Fibroblast of pulmonary artery (primary cell): ENCODE measurements around the gene KRTAP21-3.
"Not testable (repeated sequence)": the region's sequence is repeated elsewhere in the genome, so short reads cannot be mapped to it uniquely, and the experiment has no call there.

ENCODE experiments used
- DNase-seq: peaks from one replicate; pipeline ENCODE4 v3.0.0-alpha.2; 2010; ENCODE audit warnings: low read depth
- H3K4me3 ChIP-seq: replicated peaks from 2 replicates; pipeline ENCODE4 v1.5.1; 2011; ENCODE audit warnings: low read depth, mild to moderate bottlenecking, control low read depth, low read length, moderate library complexity
- TF ChIP-seq, protein P1 (sequence below): IDR thresholded peaks from 2 replicates; pipeline ENCODE4 v1.5.1; 2011; ENCODE audit warnings: mild to moderate bottlenecking, control low read depth, low read length, inconsistent platforms; ENCODE audit errors: missing control alignments

KRTAP21-3 gene, protein sequence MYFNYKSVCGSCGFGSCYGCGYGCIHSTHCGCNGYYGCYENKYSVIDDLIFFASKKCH

DNA sequence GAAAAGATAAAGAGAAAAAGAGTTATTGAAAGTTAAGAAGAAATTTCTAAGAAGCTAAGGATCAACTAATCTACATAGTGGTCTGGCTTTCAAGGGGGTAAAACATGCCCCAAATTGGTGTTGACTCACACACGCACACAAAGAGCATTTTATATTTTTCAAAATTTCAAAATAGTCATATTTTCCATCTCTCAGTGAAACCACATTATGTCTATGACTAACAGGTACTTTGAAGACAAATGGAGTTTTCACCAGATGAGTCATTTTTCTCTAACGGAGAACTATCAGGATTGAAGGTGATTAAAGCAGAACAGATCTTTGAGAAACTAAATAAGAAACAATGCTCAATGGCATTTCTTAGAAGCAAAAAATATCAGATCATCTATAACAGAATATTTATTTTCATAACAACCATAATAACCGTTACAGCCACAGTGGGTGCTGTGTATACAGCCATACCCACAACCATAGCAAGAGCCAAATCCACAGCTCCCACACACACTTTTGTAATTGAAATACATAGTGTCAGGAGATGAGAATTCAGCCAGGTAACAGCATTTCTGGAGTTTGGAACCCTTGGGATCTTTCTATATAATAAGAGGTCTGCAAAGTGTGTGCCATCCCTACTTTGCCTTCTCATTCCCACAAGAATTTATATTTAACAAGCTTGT lies at the start of gene KRTAP21-3:
Gene KRTAP21-3, minus strand, starts transcription at position 539 of the 671 bp plus-strand sequence. Its CDS starts 18 bp downstream, at position 521.
- TF ChIP-seq, protein P1, sequence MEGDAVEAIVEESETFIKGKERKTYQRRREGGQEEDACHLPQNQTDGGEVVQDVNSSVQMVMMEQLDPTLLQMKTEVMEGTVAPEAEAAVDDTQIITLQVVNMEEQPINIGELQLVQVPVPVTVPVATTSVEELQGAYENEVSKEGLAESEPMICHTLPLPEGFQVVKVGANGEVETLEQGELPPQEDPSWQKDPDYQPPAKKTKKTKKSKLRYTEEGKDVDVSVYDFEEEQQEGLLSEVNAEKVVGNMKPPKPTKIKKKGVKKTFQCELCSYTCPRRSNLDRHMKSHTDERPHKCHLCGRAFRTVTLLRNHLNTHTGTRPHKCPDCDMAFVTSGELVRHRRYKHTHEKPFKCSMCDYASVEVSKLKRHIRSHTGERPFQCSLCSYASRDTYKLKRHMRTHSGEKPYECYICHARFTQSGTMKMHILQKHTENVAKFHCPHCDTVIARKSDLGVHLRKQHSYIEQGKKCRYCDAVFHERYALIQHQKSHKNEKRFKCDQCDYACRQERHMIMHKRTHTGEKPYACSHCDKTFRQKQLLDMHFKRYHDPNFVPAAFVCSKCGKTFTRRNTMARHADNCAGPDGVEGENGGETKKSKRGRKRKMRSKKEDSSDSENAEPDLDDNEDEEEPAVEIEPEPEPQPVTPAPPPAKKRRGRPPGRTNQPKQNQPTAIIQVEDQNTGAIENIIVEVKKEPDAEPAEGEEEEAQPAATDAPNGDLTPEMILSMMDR: no peak
- DNase-seq: peak; percentile 7
- H3K4me3 ChIP-seq: no peak within 1 kb of the TSS

DNA sequence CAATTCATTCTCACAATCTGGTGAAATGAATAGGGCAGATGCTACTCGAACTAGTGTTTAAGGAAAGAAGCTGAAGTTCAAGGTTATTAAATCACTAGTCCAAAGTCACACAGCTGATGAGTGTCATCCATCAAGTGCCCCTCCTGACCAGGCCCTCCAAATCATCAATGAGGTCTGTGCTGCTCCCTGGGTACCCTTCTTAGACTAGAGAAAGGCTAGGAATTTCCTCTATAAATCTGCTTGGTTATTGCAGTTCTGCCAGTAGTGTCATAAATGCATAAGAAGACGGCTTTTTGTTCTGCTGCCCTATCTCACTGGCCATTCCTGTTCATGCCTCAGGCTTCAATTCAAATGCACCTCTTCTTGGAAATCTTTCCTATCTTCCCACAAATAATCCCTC lies 42.2 kb upstream of the KRTAP21-3 start:
- no peak for DNase-seq
- no peak overlapping the region for H3K4me3 ChIP-seq
- TF ChIP-seq, protein P1: no peak

DNA sequence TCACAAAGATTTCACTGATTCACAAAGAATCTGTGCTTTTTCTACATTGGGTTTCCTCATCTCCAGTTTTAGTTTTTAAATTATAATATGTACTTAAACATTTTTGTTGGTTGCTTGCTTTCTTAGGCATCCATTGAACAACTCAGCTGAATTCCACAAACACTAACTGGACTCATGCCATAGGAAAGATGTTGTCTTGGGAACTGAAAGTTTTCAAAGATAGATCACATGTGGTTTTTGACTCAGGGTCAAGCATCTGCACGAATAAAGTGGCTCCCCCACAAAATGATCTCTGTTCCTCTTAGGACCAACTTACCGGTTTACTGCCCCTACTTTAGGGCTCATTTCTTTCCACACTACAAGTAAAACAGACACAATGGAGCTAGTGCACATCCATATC lies 39.7 kb upstream of the KRTAP21-3 start:
- DNase-seq: no peak
- H3K4me3 ChIP-seq: no peak overlapping the region
- TF ChIP-seq, protein P1: no peak

DNA sequence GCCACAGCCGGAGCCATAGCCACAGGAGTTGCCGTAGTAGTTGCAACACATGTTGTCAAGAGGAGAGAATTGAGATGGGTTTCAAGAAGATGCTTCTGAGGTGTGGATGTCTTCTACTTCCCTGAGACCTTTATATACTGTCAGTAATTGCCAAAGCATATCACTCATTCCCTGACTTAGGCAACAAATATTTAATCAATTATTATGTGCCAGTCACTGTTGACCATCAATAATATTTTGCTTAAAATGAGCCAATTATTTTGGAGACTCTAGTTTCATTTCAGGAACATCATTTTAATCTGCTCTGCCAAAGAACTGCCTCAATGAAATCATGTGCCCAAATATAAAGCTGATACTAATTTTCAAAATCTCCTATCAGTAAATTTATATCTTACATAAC lies 36.8 kb upstream of the KRTAP21-3 start, which contains the start of gene KRTAP21-1:
Gene KRTAP21-1, minus strand, starts transcription at position 101 of the 400 bp plus-strand sequence. Its CDS starts 50 bp downstream, at position 51.
- not testable (repeated sequence) for H3K4me3 ChIP-seq, DNase-seq

DNA sequence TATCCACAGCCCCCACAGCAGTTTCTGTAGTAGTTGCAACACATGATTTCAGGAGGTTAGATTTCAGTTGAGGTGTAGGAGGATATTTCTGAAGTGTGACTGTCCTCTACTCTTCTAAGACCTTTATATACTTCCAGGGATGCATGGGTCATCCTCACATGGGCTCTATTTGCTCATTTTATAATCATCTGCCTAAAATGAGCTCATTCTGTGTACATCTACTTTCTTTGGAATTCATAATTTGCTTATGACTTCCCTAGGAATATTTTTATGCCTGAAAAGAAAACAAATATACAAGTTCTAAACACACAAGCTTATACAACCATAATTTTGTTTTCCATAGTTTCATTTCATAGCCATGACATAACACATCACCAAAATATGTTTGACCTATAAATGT lies 28.6 kb upstream of the KRTAP21-3 start, which contains the start of gene KRTAP21-2:
Gene KRTAP21-2, minus strand, starts transcription at position 101 of the 400 bp plus-strand sequence. Its CDS starts 57 bp downstream, at position 44.
- TF ChIP-seq, protein P1: no peak
- H3K4me3 ChIP-seq: no peak within 1 kb of the TSS
- DNase-seq: no peak

DNA sequence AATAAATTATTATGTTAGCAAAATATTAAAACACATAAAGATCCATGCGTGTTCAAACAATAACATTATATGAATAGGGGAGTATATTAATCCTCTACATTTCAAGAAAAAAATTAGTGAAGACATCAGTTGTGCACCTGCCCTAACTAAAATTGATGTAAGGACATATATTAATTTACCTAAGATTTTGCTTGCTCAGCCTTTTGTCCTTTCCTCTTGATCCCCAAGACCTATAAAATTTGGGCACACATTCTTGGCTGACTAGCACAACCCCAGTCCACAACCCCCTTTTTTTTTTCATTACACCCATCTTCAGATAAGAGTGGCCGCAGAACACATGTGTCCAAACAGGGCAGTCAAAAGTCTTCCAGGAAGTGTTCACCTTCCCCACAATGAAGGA lies 21.9 kb upstream of the KRTAP21-3 start:
- DNase-seq: no peak
- TF ChIP-seq, protein P1: no peak

DNA sequence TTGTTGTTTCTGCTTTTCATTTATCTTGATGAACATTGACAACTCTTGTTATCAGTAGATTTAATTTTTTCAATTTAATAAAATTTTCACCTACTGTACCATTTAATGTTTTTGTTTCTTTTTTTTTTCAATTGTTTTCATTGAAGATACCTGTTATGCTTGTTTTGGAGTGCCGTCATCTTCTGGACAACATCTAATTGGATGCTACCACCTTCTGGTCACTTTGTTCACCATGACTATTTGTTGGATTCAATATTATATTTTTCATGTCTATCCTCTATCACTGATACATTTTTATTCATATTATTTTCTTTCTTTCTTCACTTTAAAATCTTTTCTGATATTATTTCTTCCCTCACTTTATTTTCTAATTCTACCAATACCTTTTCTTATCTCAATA lies 14.4 kb upstream of the KRTAP21-3 start:
- TF ChIP-seq, protein P1: no peak
- no peak for DNase-seq
- no peak overlapping the region for H3K4me3 ChIP-seq

More for the DNA sequence above, 21.9 kb upstream of the KRTAP21-3 start:
- H3K4me3 ChIP-seq: no peak overlapping the region
